GM19372 (cell line): ENCODE data around the gene ZSWIM4.

Experiments used
- ATAC-seq: cut with Tn5 transposase; IDR thresholded peaks from one replicate; pipeline ENCODE4 v1.9.1; 2021; ENCODE audit warnings: mild to moderate bottlenecking, low read depth, moderate library complexity; ENCODE audit not compliant: unreplicated experiment

ZSWIM4 gene

DNA sequence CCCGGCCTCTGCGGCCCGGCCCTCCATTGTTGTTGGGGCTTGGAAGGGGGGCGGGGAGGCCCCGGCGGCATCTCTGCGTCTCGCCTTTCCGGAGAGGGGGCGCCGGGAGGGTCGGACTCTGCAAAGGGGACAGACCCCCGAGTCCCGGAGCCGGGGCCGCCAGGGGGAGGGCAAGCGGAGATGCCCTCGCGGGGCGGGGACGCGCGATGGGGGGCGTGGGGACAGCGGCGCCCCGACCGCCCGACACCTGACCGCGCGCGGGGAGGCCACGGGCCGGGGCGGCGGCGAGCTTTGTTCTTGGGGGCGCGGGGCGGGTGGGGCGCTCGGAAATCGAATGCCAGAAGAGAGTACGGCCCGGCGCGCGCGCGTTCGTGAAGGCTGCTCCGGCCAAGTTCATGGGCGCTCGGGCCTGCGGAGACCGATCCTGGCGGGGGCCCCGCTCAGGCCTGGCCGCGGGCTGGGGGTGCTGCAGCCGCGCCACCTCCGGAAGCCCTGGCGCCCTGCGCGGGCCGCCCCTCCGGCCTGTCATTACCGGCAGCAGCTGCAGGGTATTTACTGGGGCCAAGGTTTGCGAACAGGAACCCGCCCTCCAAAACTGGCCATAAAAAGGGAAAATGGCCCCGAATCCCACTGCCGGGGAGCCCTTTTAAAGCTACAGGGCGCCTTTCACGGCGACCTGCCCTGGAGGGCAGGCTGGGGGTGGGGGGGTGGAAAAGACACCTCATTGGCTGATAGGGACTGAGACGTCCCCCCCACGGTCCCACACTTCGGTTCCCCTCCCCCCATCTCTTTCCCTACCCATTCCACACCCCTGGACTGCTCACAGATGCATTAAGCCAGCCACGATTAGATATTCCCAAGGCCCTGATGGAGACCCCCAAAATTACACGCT lies 70.6 kb downstream of the ZSWIM4 start:
- ATAC-seq, result no peak

DNA sequence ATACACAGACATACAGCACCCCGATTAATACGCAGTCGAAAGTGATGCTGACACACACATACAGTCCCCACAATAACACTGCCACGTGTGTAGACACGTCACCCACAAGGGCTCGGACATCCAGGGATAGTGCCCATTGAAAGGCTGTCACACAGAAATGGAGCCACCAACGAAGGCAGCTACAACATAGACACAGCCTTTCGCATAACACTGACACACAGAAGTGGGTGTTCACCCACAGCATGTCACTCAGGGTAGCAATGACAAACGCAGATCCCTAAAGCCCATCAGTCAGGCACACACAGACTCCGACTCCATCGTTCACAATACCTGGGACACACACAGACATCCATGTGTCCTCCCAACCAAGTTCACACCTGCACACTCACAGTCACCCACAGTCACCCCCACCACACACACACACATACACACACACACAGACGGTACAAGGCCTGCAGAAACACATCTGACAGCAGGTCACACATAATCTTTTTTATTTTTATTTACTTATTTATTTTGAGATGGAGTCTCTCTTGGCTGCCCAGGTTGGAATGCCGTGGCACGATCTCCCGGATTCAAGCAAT lies 71.3 kb downstream of the ZSWIM4 start:
- ATAC-seq, result no peak

DNA sequence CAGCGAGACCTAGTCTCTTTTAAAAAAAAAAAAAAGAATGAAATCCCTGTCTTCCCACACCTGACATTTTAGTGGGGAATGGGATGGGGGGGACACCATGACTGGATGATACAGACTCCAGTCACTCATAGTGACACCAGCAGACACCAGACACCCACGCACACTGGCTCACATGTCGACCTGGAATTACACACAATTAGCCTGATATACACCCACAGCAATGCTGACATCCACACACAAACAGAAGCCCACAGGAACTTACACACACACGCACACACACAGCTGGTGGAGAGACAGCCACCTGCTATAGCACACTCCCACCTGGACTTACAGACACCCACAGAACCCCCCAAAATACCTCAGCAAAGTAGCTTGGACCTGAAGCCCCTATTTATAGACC lies 73.4 kb downstream of the ZSWIM4 start:
- no peak for ATAC-seq

DNA sequence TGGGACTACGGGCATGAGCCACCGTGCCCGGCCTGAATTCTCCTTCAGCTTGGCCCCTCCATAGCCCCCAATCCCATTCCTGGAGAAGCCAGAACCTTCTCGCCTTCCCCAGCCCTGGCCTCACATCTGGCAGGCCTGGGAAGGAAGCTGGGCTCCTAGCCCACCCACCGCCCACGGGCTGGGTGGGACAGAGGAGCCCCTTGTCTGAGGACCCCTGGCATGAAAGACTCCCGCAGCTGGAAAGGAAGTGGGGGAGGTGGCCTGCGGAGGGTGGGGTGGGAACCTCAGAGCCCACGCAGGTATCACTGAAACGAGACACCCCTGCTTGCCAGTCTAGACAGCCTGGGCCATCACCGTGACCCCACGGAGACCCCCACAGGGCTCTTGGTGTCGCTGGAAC lies 74.0 kb downstream of the ZSWIM4 start:
- no peak for ATAC-seq

DNA sequence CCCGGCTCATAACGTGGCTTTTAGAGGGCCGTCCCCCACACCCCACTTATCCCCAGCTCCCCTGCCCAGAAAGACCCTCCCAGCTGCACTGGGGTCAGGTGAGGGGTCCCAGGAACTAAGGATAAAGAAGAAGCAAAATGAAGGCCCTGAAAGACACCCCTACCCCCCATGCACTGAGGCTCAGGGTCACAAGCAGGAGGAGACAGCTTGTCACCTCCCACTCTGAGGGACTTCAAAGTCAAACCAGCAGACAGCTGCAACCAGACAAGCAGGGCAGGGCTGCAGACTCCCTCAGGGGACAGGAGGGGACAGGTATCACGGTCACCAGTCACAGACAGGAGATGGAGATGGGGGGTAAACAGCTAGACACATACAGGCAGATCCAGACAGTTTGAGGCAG lies 75.6 kb downstream of the ZSWIM4 start:
- ATAC-seq, result no peak

DNA sequence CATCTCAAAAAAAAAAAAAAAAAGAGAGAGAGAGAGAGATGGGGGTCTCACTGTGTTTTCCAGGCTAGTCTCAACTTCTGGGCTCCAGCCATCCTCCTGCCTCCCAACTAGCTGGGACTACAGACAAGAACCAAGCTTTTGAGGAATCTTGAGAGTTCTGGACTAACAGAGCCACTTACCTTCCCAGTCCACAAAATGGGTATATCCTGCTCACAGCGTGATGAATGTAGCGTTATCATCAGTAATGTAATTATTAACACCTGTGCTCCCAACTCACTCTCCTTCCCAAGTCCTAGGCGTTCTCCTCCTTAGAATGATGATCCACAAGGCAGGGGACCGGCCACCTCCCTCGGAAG lies 77.1 kb downstream of the ZSWIM4 start:
- ATAC-seq, result no peak

DNA sequence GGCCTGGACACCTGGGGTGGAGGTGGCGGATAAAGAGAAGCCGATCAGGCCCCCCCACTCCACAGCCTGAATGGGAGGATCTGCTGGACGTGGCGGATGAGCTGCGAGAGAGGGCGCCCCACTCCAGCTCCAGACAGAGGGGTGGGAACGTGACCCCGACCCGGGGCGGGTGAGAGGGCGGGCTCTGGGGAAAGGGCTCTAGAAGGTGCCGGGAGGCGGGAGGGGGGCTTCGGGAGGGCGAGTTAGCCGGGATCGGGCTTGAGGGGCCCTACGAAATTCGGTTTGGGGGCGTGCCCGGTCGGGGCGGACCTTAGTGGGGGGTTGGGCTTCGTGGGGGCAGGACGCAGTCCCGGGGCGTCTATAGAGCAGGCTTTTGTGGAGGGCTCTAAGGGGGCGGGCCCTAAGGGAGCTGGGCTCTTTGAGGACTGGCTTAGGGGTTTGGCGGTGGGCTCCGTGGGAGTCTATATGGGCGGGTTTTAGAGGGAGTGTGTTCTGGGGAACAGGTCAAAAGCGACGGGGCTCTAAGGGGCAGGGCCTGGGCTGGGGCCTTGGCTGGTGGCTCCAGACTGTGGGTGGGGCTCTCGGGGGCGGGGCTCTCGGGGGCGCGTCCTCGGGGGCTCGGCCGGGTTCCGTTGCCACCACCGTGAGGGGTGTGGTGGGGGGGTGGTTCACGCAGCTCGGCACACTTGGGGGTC lies 77.6 kb downstream of the ZSWIM4 start:
- no peak for ATAC-seq

DNA sequence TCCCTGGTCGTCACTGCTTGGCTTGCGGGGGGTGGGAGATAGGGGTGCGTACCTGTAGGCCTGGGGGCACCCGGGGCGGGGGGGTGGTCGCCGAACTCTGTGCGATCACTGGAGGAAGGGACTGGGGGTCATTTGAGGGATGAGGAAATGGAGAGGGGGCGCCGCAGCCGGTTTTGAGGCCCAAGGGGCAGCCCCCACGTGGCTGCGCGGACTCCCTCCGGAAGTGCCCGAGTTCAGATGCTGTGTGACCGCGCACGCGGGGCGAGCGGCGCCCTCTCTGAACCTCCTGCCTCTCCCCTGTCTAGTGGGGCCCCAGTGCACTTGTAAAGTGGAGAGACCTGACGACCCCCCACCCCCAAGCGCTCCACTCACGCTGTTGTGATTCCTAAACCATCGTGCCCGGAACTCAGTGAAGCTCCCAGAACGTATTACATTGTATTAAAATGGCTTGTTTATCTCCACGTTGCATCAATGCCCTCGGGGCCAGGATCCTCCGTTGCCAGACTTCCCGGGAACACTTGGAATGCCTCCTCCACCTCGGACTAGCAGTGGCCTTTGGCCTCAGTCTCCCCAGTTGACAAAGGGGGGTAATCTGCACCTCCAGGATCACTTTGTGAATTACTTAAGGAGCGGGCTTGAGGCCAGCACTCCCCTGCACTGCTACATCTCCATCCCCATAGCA lies 78.7 kb downstream of the ZSWIM4 start:
- no peak for ATAC-seq

DNA sequence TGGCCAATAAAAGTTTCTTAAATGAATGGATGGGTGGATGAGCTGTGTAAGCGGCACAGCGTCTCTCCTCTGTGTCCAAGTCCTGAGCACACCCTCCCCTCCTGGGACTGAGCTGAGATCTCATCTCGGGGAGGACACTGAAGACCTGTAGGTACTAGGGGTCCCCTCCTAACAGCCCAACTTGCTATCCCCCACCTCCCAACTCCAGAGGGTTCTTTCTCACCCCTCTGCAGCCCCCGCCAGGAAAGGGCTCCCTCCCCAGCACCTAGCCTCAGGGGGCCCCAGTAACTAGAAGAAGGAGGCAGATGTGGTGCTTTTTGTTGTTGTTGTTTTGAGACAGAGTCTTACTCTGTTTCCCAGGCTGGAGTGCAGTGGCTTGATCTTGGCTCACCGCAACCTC lies 80.6 kb downstream of the ZSWIM4 start:
- no peak for ATAC-seq

DNA sequence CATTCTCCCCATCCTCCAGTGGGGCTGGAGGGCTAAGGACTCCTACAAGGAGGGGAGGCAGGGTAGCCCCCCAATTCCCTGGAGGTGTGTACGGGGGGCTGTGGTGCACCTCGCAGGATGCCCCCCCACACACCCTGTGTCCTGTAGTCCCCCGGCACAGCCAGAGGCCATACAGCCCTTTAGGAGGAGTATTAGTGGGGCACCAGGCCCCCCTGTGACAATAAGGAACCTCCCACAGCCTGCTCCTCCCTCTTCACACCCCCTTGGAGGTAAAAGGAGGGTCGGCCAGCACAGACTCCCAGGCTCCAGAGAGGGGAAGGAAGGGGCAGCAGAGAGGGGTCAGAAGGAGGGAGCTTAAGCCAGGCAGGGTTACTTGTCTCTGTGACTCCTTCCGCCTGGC lies 81.6 kb downstream of the ZSWIM4 start, which contains the start of gene NANOS3:
Gene NANOS3 (plus strand): TSS at position 301 of the 400 bp plus-strand sequence. CDS start 115 bp downstream, outside the sequence.
- no peak for ATAC-seq

DNA sequence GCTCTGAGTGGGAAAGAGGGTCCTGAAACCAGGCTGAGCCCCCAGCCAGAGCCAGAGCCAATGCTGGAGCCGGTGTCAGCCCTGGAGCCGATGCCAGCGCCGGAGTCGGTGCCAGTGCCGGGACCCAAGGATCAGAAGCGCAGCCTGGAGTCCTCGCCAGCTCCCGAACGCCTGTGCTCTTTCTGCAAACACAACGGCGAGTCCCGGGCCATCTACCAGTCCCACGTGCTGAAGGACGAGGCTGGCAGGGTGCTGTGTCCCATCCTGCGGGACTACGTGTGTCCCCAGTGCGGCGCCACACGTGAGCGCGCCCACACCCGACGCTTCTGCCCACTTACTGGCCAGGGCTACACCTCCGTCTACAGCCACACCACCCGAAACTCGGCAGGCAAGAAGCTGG lies 82.1 kb downstream of the ZSWIM4 start:
- no peak for ATAC-seq

DNA sequence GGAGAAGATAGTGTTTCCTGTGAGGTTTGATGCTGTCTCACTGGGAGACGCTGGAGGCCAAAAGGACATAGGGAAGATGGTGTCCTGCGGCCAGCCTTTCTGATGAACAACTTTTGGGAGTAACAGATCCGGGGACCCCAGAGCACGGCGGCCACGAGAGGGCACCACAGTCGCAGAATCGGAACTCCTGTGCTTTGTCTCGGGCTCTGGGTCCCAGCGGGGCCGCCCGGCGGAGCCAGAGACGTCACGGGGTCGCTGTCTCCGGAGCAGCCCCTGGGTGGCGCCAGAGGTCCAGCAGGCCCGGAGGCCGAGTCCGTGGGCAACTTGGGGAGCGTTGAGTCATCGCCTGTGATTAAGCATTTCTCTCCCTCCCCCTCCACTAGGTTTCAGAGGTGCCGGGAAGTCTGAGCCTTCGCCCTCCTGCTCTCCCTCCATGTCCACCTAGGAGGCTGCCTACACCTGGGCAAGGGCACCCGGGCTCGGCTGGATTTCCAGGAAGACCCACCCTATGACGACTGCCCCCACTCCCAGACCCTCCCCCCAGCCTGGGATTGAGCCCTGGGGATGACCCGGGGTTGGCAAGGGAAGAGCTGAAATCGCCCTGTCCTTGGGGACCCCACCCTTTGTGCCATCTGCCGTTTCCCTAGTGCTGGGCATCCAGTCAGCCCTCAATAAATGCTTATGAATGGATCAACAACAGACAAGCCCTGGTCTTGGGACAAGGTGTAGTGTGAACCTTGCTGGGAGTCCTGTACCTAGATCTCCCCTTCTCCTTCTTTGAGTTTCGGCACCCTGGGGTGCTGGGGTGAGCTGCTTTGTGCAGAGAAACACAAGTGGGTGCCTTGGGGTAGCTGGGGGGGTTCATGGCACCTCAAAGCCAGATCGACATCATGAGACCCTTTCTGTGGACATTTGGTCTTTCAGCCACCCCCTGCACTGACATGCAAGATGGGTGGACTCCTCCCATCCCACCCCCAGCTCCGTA lies 85.1 kb downstream of the ZSWIM4 start:
- peak; percentile 88 for ATAC-seq

DNA sequence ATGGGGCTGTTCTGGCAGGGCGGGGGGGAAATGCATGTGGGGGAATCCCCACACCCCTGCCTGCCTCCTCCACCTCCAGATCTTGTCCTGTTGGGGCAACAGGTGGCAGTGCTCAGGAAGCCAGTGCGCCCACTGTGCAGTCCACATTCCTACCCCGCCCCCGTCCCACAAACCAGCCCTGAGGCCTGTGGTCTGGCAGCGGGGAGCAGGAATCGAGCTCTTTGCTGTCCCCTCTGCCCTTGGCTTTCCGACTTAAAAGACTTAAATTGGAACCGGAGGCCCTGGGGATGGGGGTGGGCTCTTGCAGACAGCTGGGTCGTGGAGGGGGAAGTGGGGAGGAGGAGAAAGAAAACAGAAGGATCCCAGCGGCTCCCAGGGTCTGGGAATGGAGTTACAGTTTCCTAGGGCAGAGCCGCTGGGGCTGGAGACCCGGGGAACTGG lies 86.0 kb downstream of the ZSWIM4 start:
- ATAC-seq, result no peak
